Sigmoid colon (tissue), 4 donors: Measurements from ENCODE around the gene CIDEB.

Source experiments
- POLR2AphosphoS5 ChIP-seq, 4 donors: sonication (generic); formaldehyde crosslinking; IDR thresholded peaks; one replicate each; pipeline ENCODE4 v1.6.1; 2017; ENCODE audit warnings: antibody characterized with exemption in 4 of 4
- TF ChIP-seq, protein P1 (sequence below), 4 experiments: fragments of 450-650 bp in 3 of 4; fragments of 200-600 bp in 1 of 4; IDR thresholded peaks; one replicate each; pipeline ENCODE4 v1.5.1; 2016 to 2019; ENCODE audit warnings: antibody characterized with exemption in 4 of 4, mild to moderate bottlenecking in 3 of 4, moderate library complexity in 2 of 4

DNA sequence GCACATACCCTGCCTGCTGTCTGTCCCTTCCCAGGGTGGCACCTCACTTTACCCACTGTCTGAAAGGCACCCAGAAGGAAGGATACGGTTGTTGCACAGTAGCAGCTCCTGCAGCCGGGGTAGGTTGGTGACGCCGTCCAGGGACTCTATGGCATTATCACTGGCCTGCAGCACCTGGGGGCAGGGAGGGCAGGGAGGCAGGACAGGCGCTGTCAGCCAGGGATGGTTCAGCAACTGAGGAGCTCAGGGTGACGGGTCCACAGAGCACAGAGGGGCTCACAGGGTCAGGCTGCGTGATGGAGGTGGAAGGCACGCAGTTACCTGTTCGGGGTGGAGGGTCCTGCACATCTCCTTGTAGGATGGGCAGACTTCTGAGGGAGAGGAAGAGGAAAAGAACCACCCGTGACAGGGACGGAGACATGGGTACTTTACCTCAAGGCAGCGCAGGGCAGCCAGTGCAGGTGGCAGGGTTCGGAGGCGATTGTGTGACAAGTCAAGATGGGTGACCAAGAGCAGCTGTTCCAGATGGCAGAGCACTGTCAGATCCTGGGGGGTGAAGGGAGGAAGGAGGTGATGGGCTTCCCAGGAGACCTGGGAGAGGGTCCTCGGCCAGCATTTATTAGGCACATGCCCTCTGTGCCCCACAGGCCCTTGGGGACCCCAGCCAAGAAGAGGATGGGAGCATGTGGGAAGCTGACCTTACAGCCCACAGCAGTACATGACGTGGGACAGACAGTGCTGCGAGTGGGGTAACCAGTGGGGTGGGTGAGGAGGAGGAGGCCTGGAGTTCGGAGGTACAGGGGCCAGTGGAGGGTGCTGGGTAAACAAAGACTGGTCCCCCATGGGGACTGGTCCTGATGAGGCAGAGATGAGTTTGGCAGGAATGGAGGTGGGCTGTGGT lies 41.2 kb downstream of the CIDEB start:
- TF ChIP-seq, protein P1, sequence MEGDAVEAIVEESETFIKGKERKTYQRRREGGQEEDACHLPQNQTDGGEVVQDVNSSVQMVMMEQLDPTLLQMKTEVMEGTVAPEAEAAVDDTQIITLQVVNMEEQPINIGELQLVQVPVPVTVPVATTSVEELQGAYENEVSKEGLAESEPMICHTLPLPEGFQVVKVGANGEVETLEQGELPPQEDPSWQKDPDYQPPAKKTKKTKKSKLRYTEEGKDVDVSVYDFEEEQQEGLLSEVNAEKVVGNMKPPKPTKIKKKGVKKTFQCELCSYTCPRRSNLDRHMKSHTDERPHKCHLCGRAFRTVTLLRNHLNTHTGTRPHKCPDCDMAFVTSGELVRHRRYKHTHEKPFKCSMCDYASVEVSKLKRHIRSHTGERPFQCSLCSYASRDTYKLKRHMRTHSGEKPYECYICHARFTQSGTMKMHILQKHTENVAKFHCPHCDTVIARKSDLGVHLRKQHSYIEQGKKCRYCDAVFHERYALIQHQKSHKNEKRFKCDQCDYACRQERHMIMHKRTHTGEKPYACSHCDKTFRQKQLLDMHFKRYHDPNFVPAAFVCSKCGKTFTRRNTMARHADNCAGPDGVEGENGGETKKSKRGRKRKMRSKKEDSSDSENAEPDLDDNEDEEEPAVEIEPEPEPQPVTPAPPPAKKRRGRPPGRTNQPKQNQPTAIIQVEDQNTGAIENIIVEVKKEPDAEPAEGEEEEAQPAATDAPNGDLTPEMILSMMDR (IDR thresholded peaks at IDR 0.05) = no peak
- no peak for TF ChIP-seq POLR2AphosphoS5 (IDR thresholded peaks at IDR 0.05)
